GM19238 (cell line): ENCODE measurements around the gene IRF3.
A peak's percentile ranks its signal among the peaks of the same experiment; 100 is the strongest.

Experiments used
- DNase-seq: peaks from one replicate; pipeline ENCODE4 v3.0.0; 2011; ENCODE audit warnings: low spot score; ENCODE audit not compliant: insufficient read length

IRF3 gene

DNA sequence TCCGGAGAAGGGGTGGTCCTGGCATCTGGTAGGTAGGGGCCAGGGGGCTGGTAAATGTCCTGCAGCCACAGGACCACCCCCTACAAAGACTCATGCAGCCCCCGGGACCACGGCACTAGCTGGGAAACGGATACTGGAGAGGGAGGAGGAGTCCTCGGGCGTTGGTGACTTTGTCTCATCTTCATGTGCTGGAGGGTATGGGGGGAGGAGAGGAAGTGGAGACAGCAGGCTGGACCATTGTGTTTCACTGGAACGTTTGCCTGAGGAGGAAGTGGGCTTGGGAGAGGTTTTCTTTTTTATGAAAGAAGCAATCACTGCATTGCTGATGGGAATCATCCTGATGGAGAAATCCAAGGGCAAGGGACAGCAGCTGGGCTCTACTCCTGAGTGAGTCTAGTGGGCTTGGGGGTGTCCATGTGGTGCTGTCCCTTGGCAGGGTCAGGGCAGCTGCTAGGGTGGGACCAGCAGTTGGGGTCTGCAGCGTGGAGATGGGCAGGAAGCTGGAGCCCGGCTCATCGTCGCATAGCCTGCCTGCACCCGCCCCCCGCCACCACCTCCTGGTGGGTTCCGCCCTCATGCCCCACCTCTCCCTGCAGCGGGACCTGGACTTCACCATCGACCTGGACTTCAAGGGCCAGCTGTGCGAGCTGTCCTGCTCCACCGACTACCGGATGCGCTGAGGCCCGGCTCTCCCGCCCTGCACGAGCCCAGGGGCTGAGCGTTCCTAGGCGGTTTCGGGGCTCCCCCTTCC, 22.1 kb upstream of the IRF3 start:
- no peak for DNase-seq

DNA sequence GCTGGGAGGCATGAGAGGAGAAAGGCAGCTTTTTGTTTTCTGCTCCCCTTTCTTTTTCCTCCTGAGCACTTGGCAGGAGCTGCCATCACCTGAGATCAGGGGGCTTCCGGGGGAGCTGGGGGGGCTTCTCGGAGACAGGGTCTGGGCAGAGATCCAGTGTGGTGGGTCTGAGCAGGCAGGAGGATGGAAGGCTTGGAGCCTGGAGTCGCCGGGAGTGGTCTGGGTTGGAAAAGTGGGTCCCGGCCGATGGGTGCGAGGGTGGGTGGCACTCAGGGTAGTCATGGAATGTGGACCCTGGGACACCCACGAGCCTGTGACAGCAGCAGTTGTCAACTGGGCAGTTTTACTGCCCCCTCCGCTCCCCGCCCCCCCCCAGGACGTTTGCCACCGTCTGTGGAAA, 21.5 kb upstream of the IRF3 start:
- DNase-seq, result no peak

DNA sequence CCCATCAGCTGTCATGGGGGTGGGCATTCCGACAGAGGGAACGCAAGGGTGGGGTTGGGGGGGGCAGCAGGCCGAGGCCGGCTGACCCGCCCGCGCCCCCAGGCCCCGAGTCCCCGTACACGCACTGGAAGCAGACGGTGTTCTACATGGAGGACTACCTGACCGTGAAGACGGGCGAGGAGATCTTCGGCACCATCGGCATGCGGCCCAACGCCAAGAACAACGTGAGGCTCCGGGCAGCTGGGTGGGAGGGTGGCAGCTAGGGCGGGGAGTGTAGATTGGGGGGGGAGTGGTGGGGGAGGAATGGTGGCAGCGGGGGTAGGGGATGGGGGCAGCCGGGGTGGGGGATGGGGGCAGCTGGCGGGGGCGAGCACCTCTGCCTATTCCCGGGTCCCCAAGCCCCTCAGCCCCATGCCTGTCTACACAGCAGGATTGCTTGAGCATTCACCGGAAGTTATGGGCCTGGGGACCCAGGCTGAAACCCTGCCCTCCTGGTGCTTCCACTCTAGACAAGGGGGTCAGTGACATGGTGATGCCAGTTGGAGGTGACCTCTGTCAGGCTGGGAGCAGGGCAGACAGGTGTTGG, 20.9 kb upstream of the IRF3 start:
- no peak for DNase-seq

DNA sequence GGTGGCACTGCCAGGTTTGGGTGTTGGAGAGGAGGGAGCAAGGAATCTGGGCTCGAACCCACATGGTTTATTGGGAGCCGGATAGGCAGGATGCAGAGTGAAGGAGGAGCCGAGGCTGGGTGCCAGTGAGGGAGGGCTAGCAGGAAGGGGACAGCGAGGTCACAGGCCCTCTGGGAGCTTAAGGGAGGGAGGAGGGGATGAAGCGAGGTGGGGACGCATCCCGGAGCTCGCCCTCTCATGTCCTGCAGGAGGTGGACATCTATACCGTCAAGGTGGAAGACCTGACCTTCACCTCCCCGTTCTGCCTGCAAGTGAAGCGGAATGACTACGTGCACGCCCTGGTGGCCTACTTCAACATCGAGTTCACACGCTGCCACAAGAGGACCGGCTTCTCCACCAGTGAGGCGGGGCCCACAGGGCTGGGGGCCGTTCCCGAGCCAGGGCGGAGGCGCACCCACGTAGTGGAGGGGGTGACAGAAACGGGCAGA, 20.2 kb upstream of the IRF3 start:
- DNase-seq, result no peak

DNA sequence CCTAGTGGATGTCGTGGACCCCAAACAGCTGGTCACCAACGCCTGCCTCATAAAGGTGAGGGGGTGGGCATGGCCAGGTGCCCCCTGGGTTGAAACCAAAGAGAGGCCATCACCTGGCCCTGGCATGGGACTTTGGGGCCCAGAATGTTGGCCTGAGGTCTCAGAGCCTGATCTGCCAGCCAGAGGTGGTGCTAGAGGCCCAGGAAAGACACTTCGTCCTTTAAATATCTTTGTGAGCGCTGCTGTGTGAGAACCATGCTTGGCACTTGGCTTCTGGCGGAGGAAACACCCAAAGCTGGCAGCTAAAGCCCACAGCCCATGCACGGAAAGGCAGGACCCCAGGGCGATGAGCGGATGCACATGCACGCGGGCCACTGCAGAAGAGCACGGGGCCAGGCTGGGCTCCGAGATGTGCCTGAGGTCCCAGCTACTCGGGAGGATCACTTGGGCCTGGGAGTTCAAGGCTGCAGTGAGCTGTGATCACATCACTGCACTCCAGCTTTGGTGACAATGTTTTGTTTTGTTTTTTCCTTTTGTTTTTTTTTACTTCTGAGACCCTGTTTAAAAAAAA, 19.4 kb upstream of the IRF3 start:
- no peak for DNase-seq

DNA sequence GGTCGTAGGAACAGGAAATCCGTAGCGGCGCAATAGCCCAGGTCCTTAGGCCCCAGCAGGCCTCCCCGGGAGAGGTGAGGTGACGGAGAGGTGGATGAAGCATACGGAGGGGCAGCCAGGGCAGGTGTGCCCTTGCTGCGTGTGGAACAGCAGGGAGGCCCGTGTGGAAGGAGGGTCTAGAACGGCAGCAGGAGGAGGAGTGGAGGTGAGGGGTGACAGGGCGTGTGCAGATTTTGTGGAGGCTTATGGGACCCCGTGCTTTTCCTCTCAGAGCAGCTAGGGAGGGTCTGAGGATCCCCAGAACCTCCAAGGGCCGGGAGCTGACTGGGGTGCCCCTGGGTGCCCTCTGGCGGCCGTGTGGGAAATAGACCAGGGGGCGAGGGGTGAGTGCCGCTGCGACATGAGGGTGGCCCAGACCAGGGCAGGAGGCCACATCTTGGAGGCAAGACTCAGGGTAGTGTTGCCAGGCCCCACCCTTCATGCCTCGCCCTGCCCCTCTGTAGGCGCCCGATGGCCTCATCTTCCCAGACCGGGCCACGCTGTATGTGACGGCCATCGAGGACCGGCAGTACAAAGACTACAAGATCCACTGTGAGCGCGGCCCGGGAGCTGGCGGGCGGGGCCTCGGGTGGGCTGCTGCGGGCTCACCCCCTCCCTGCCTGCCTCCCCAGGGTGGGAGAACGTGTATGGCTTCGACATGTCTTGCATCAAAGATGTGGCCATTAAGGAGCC, 18.8 kb upstream of the IRF3 start:
- DNase-seq, result no peak

DNA sequence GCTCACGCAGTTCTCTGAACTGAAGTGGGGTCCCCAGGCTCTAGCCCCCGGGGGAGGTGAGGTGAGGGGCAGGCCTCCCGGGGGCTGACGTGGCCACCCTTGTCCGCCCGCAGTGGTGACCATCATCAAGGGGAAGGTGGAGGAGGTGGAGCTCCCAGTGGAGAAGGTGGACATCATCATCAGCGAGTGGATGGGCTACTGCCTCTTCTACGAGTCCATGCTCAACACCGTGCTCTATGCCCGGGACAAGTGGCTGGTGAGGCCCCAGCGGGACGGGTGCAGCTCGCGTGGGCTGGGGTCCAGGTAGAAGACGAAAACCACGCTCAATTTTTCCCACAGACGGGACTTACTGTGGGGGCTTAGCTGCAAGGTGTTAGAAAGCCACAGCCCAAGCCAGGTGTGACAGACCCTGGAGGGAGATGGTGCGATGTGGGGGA, 18.2 kb upstream of the IRF3 start:
- no peak for DNase-seq

DNA sequence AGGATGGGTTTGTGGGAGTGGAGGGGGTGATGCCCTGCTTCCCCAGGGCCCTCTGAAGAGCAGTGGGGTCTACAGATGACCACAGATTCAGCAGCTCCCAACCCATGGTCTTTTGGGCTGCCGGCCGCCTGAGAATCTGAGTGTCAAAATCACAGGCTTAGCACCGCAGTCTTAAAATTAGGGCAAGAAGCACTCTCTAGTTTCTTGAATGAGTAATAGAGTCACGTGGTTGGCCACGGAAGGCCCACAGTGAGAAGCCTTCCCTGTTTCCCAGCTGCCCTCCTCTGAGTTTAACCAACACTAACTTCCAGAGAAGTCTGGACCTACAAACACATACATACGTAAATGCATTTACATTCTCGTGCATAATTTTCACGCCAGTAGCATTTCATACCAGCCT, 16.6 kb upstream of the IRF3 start:
- DNase-seq, result no peak

DNA sequence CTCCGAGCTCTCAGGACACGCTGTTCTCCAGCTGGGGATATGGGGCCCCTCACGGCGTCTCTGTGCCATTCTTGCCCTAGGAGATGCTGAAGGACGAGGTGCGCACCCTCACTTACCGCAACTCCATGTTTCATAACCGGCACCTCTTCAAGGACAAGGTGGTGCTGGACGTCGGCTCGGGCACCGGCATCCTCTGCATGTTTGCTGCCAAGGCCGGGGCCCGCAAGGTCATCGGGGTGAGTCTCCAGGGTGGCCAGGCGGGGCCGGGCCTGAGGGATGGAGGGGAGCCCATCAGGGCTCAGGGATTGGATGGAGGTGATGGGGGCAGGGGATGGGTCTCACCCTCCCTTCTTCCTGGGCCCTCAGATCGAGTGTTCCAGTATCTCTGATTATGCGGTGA, 16.2 kb upstream of the IRF3 start:
- DNase-seq, result no peak

DNA sequence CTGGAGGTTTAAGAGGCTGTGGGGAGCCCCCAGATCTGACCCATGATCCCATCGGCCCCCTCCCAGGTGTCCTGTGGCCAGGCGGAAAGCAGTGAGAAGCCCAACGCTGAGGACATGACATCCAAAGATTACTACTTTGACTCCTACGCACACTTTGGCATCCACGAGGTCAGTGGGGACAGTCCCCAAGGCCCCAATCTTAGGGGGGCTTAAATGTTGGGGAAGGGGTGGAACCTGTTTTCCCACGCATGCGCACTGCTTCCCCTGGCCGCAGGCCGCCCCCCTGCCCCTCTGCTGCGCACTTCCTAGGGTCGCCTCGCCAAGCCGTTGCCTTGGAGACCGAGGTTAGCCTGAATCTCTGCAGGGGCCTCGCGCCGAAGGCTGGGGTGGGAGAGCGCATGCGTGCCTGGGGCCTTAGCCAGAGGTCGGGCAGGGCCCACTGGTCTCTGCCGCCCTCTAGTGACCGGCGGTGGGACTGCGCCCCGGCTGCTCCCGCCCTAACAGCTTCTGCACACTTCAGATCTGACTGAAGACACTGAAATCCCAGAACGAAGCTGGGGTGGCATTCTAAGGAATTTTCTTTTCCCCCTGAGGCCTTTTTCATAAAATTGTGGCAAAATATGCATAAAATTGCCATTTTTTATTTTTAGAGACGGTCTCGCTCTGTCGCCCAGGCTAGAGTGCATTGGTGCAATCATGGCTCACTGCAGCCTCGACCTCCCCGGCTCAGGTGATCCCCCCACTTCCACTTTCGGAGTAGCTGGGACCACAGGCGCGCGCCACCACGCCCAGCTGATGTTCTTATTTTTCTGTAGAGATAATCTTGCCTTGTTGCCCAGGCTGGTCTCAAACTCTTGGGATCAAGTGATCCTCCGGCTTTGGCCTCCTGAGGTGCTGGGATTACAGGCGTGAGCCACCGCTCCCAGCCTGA, 15.0 kb upstream of the IRF3 start:
- peak; percentile 95 for DNase-seq

DNA sequence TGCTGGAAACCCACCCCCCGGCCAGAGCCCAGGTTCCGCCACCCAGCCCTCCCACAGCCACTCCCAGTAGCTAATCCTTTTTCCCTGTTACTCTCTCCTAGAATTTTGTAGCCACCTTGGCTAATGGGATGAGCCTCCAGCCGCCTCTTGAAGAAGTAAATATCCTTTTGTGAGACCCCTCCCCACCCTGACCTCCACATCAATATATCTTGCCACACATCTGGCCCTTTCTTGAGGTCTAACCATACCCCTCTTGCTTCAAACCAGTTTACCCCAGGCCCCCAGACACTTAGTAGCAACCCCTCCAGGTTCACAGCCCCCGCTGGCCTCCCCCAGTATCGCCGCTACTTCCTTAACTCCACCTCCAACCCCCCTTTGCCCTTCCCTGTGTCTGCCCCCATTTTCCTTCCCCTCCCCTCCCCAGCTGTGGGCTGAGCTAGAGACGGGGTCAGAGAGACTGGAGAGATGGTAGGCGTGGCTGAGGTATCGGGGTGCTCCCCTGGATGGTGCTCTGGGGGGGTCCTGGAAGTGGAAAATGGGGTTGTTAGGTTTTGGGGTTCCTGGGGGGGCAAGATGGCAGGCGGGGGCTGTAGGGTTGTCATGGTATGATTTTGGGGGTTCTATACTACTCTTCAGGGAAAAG, 14.2 kb upstream of the IRF3 start:
- DNase-seq, result no peak

DNA sequence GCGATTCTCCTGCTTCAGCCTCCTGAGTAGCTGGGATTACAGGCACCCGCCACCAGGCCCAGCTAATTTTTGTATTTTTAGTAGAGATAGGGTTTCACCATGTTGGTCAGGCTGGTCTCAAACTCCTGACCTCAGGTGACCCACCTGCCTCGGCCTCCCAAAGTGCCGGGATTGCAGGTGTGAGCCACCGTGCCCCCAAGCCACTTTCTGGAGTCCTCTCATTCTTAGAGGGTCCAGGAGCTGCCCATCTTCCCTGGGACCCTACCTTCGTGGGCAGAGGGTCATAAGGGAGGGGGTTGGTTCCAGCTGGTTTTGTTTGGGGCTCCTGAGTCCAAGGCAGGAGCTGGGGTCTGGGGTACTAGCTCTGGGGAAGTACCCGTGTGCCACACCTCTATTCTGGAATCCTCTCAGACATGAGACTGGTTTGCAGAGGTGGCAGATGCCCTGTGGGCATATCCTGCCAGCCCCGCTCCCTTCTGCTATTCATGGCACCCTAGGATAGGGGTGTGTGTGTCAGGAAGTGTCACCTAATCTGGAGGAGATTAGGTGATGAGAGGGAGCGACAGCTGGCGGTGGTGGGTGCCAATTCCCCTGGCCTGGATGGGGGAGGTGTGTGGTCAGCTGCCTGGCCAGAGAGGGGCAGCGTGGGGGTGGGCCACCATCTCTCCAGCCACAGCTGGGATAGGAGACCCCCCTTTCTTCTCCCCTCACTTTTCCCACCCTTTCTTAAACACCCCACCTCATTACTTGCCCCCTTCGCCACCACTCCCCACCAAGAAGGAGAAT, 13.5 kb upstream of the IRF3 start:
- DNase-seq, result no peak

DNA sequence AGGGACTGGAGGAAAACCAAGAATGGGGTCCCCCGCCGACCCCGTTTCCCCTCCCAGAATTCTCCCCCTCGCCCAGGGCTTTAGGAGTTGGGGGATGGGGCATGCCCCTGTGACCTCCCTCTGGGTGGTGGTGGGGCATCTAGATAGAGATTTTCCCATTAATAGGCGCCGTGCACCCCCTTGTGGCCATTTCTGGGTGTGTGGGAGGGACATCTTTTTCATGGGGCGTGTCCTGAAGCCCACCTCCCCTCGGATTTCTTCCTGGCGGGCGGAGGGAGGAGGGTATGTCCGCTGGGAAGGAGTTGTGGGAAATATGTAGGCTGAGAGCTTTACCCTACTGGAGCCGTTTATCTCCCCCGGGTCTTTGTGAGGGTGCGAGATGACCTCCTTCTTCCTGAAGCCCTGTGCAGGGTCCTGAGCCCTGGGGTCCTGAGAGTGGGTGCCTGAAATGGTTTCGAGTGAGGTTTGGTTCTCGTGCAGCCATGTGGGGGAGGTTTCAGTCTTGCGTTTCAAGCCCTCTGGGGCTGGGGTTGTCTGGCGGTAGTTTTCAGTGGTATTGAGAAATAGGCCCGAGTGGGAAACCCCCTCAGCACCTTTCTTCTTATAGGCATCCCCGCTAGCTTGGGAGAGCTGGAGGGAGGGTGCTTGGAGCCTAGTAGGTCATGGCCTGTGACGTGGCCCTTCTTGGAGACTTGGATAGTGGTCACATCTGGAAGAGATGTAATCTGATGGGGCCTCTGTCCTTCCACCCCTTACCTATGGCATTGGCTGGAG, 12.4 kb upstream of the IRF3 start:
- DNase-seq, result peak; percentile 71

DNA sequence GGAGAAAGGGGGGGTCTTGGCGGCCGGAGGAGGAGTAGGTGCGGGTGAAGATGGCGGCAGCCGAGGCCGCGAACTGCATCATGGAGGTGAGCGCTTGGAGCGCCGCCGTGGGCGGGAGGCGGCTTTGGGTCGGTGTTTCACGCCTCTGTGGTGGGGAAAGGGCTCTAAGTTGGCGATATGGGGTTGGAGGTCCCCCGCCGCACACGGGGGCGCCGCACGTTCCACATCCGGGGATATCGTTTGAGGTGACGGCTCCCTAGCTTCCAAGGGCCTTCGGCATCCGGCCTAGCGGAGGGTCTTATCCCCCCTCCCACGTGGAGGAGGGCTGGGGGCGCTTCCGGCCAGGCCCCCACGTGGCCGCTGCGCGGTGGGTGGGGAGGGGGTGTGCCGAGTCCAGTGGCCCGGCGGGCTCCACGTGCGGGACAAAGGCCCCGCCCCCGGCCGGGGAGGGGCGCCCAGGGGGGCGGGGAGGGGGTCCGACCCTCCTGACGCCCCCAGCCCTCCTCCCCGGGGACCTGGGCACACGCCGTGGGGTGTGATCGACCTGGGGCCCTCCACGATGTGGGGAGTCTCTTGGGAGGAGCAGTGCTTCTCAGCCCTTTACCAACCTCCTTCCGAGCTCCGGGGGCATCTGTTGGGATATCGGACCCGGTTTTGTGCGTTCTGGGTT, 11.7 kb upstream of the IRF3 start, which contains the start of gene PRMT1:
PRMT1 (plus strand) TSS at position 41 of the 670 bp plus-strand sequence; CDS start at position 51, 10 bp downstream.
- no peak for DNase-seq

DNA sequence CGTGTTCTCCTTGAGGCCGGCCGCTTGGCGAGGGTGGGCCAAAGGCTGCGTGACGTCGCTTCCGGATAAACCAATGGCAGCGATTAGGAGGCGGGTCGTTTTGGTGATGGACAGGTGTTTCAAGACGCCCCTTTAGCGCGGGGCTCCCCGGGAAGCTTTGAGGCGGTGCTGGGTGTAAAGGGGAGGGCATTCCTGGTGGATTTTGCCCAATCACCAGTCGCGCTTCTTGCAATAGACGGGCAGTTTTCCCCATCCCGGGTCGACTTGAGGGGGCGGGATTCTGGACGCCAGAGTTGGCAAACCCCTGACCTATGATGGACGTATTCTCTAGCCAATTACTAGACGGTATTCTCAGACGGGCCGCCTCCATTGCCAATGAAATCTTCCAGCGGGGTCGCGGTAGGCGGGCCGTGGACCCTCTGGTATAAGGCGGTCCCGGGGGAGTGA, 11.2 kb upstream of the IRF3 start:
- DNase-seq, result peak; percentile 97

DNA sequence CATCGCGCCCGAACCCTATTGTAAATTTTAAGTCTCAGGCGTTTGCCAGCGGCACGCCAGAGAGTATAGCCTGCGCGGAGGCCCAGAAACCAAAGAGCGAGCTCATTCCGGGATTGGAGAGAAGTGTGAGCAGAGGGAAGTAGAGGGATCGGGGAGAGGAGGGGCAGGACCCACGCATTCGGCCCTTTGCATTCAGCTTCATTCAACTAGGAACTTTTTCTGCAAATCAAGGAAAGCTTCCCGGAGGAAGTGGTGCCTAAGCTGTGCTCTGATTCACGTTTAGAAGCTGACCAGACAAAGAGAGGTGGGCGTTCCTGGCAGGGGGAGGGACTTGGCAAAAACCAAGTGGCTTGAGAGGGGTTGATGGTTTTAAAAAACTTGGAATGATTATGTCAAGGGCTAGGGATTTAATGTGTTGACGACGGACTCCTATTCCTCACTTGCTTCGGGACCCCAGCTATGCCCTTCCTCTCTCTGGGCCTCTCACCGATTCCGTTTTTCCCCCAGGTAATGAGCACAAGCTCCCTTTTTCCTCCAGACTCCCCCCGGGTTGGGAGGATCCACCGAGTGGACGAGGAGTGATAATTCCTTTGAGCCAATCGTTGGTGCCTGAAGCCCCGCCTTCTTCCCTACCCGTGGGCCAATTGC, 10.6 kb upstream of the IRF3 start:
- DNase-seq, result peak; percentile 74

DNA sequence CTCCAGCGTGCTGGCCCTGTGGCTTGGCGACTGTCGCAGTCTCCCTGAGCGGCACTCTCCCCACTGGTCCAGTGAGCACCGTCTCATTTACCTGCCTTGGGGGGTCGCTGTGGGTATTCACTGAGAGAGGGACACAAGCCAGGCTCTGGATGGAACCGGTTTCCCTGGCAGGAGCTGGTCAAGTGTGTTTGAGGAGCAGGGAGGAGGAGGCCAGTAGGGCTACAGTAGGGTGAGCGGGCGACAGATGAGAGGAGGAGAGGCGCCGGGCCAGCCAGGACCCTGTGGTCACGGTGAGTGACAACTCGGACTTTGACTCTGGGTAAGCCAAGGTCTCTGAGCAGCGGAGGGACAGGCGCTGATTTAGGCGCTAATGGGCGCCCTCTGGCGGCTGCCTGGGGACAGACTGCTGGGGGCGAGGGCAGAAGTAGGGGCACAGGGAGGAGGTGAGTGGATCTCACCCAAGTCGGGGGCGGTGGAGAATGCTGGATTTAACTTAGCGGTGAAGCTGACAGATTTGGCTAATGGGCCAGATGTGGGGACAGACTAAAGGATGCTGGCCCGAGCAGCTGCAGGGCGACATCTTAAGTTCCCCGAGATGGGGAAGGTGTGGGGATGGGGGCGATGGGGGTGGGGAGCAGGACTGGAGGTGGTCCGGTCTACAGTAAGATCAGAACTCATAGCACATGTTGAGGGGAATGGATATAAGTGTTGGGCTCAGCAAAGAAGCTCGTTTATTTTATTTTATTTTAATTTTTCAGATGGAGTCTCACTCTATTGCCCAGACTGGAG, 6.7 kb upstream of the IRF3 start:
- peak; percentile 94 for DNase-seq
